ENCODE results near the gene CAMSAP2.
"Not testable (repeated sequence)": the region's sequence is repeated elsewhere in the genome, so short reads cannot be mapped to it uniquely, and the experiment has no call there.

Gene CAMSAP2

GRCh38 chr1:200779326-200779725 lies 40.6 kb downstream of the CAMSAP2 start:
- H3K4me3 ChIP-seq (ENCODE audit: low read depth, low read length): no peak overlapping the region

GRCh38 chr1:200780545-200781369 lies 42.1 kb downstream of the CAMSAP2 start:
- no peak overlapping the region for H3K4me3 ChIP-seq (ENCODE audit: low read depth, low read length)

- H3K4me3 ChIP-seq (ENCODE audit: low read depth, low read length): no peak overlapping the region
Measured at GRCh38 chr1:200783926-200784325, 45.2 kb downstream of the CAMSAP2 start.

GRCh38 chr1:200784576-200784975 lies 45.9 kb downstream of the CAMSAP2 start:
- no peak overlapping the region for H3K4me3 ChIP-seq (ENCODE audit: low read depth, low read length)

GRCh38 chr1:200786788-200787187 lies 48.1 kb downstream of the CAMSAP2 start:
- H3K4me3 ChIP-seq (ENCODE audit: low read depth, low read length): no peak overlapping the region

GRCh38 chr1:200787896-200788387 lies 49.2 kb downstream of the CAMSAP2 start:
- H3K4me3 ChIP-seq (ENCODE audit: low read depth, low read length): no peak overlapping the region

GRCh38 chr1:200791012-200791411 lies 52.3 kb downstream of the CAMSAP2 start:
- H3K4me3 ChIP-seq (ENCODE audit: low read depth, low read length): not testable (repeated sequence)

GRCh38 chr1:200793677-200794076 lies 55.0 kb downstream of the CAMSAP2 start:
- no peak overlapping the region for H3K4me3 ChIP-seq (ENCODE audit: low read depth, low read length)

GRCh38 chr1:200794506-200795065 lies 55.9 kb downstream of the CAMSAP2 start:
- no peak overlapping the region for H3K4me3 ChIP-seq (ENCODE audit: low read depth, low read length)

- H3K4me3 ChIP-seq (ENCODE audit: low read depth, low read length): no peak overlapping the region
Measured at GRCh38 chr1:200795156-200795555, 56.5 kb downstream of the CAMSAP2 start.

- H3K4me3 ChIP-seq (ENCODE audit: low read depth, low read length): no peak overlapping the region
Measured at GRCh38 chr1:200802042-200802441, 63.3 kb downstream of the CAMSAP2 start.

GRCh38 chr1:200802865-200803512 lies 64.3 kb downstream of the CAMSAP2 start:
- H3K4me3 ChIP-seq (ENCODE audit: low read depth, low read length): no peak overlapping the region

- no peak overlapping the region for H3K4me3 ChIP-seq (ENCODE audit: low read depth, low read length)
Measured at GRCh38 chr1:200805719-200806118, 67.0 kb downstream of the CAMSAP2 start.

GRCh38 chr1:200808846-200809245 lies 70.2 kb downstream of the CAMSAP2 start:
- no peak overlapping the region for H3K4me3 ChIP-seq (ENCODE audit: low read depth, low read length)

- no peak overlapping the region for H3K4me3 ChIP-seq (ENCODE audit: low read depth, low read length)
Measured at GRCh38 chr1:200811704-200812103, 73.0 kb downstream of the CAMSAP2 start.

- H3K4me3 ChIP-seq (ENCODE audit: low read depth, low read length): not testable (repeated sequence)
Measured at GRCh38 chr1:200816624-200817224, 78.0 kb downstream of the CAMSAP2 start.

GRCh38 chr1:200818248-200818647 lies 79.6 kb downstream of the CAMSAP2 start:
- H3K4me3 ChIP-seq (ENCODE audit: low read depth, low read length): no peak overlapping the region

GRCh38 chr1:200819726-200820125 lies 81.0 kb downstream of the CAMSAP2 start:
- no peak overlapping the region for H3K4me3 ChIP-seq (ENCODE audit: low read depth, low read length)

GRCh38 chr1:200831091-200831490 lies 92.4 kb downstream of the CAMSAP2 start:
- no peak overlapping the region for H3K4me3 ChIP-seq (ENCODE audit: low read depth, low read length)

- H3K4me3 ChIP-seq (ENCODE audit: low read depth, low read length): no peak overlapping the region
Measured at GRCh38 chr1:200834383-200834782, 95.7 kb downstream of the CAMSAP2 start.

- no peak overlapping the region for H3K4me3 ChIP-seq (ENCODE audit: low read depth, low read length)
Measured at GRCh38 chr1:200836213-200836612, 97.5 kb downstream of the CAMSAP2 start.

Data from iPS-11a (cell line).